Kidney (tissue), 14 donors: ENCODE results near the gene AKT1. TPM values are rescaled to one million over a fixed set of nuclear protein-coding genes. Genes with fewer than 3 reads are reported as not detected.

Source experiments
- DNase-seq, 5 donors: peaks; one replicate each; pipeline ENCODE4 v3.0.0-alpha.2; 2013 to 2020
- FAIRE-seq: peaks from 2 replicates; lab custom pipeline; 2012; peaks lifted over from hg19 to GRCh38; lab: Jason Lieb, UNC
- H3K27ac ChIP-seq, 2 donors: one replicate each; pipeline ENCODE4 v1.7.0; 2013; ENCODE audit warnings: low read depth in 2 of 2, low read length in 2 of 2, inconsistent platforms in 1 of 2
- H3K27me3 ChIP-seq: one replicate; pipeline ENCODE4 v1.7.1; 2013; ENCODE audit warnings: low read length, inconsistent platforms; ENCODE audit not compliant: control insufficient read depth, insufficient read depth
- H3K36me3 ChIP-seq, 3 donors: one replicate each; pipeline versions ENCODE4 v1.7.0 to v1.7.1; 2013; ENCODE audit warnings: low read length in 3 of 3, control low read depth in 1 of 3, inconsistent platforms in 1 of 3; ENCODE audit not compliant: insufficient read depth in 3 of 3, control insufficient read depth in 2 of 3
- H3K4me1 ChIP-seq, 3 donors: one replicate each; pipeline versions ENCODE4 v1.7.0 to v1.7.1; 2013; ENCODE audit warnings: low read length in 3 of 3, inconsistent platforms in 1 of 3, low read depth in 1 of 3; ENCODE audit not compliant: control insufficient read depth in 2 of 3, insufficient read depth in 2 of 3
- H3K4me3 ChIP-seq, 3 donors: one replicate each; pipeline versions ENCODE4 v1.7.0 to v1.8.1; 2013; ENCODE audit warnings: low read length in 3 of 3, control low read depth in 1 of 3, inconsistent platforms in 1 of 3
- H3K9ac ChIP-seq, 3 donors: one replicate each; pipeline versions ENCODE4 v1.7.0 to v1.7.1; 2013; ENCODE audit warnings: low read length in 3 of 3, control low read depth in 1 of 3, inconsistent platforms in 1 of 3
- H3K9me3 ChIP-seq, 3 donors: one replicate each; pipeline versions ENCODE4 v1.7.0 to v1.7.1; 2013; ENCODE audit warnings: low read length in 3 of 3, control low read depth in 1 of 3, inconsistent platforms in 1 of 3; ENCODE audit not compliant: control insufficient read depth in 2 of 3, insufficient read depth in 1 of 3
- CTCF ChIP-seq: IDR thresholded peaks from 3 replicates; pipeline ENCODE4 v1.5.1; 2012; ENCODE audit warnings: mild to moderate bottlenecking, moderate library complexity, borderline replicate concordance; ENCODE audit not compliant: insufficient read depth; ENCODE audit errors: extremely low read depth
- intact Hi-C: fragments of 100-400 bp; cut with DNase I; formaldehyde crosslinking; loops from one replicate; pipeline ENCODE4 v1.11.1; 2022
- polyA plus RNA-seq: library from polyadenylated mRNA; stranded (reverse); fragments of 350-450 nt; fragmentation: Illumina TruSeq; extraction: RNeasy Lipid Tissue Mini Kit (QIAGEN cat#74804); gene quantifications from one replicate; pipeline ENCODE4 v1.2.3, GENCODE V29; 2014; ENCODE audit warnings: low read depth, low replicate concordance; ENCODE audit not compliant: insufficient read depth
- total RNA-seq: library from RNA; stranded (reverse); fragmentation: NEBNext Ultra II Directional; extraction: Animal tissue kit (Norgen Biotek cat#: 25700); gene quantifications from one replicate; pipeline ENCODE4 v1.2.1, GENCODE V29; 2021
- donor health status: control.
- donor health status: control.
- donor health status: control.
- donor health status: control.
- donor health status: control.
- donor health status: DM: yes; HTN: yes; CAD: no.
- donor health status: Normal renal cell carcinoma (clear cell type).

The AKT1 gene
- total and polyA plus RNA-seq, 2 donors from 2014 or later = 70.6 to 125 TPM

GRCh38 chr14:104739546-104740516 lies 55.7 kb downstream of the AKT1 start:
- intact Hi-C loops = no loop called here
- Histone ChIP-seq H3K9ac (no peak overlapping the region), H3K4me3 (no peak overlapping the region), H3K4me1 (peaks cover 0 to 17% (median 5%) of the 10 kb centered on the region in 3 donors), H3K27ac (no peak overlapping the region), H3K27me3 (no peaks in the 10 kb centered on the region), H3K36me3 (peaks cover 4 to 12% (median 8%) of the 10 kb centered on the region in 3 donors), H3K9me3 (no peaks in the 10 kb centered on the region)
- TF ChIP-seq CTCF = no peak
- FAIRE-seq (no peak), DNase-seq (no peak)

- intact Hi-C loops = no loop called here
- TF ChIP-seq CTCF = no peak
- H3K27me3 ChIP-seq = no peaks in the 10 kb centered on the region
- H3K4me3 ChIP-seq = no peak overlapping the region
- H3K9me3 ChIP-seq = no peaks in the 10 kb centered on the region
- H3K36me3 ChIP-seq = peaks cover 4 to 12% (median 5%) of the 10 kb centered on the region in 3 donors
- DNase-seq (no peak), FAIRE-seq (no peak)
- peaks cover 0 to 22% (median 5%) of the 10 kb centered on the region in 3 donors for H3K4me1 ChIP-seq
- H3K27ac ChIP-seq = no peak overlapping the region
- no peak overlapping the region for H3K9ac ChIP-seq
Measured at GRCh38 chr14:104739026-104739425, 56.5 kb downstream of the AKT1 start.

- DNase-seq (no peak), FAIRE-seq (no peak)
- H3K9me3 ChIP-seq = no peaks in the 10 kb centered on the region
- TF ChIP-seq CTCF = no peak
- no peak overlapping the region for H3K4me3 ChIP-seq
- peaks cover 0 to 22% (median 5%) of the 10 kb centered on the region in 3 donors for H3K4me1 ChIP-seq
- intact Hi-C loops = no loop called here
- H3K27ac ChIP-seq = no peak overlapping the region
- H3K9ac ChIP-seq = no peak overlapping the region
- no peaks in the 10 kb centered on the region for H3K27me3 ChIP-seq
- H3K36me3 ChIP-seq = peaks cover 4 to 9% (median 5%) of the 10 kb centered on the region in 3 donors
Measured at GRCh38 chr14:104738375-104739019, 57.1 kb downstream of the AKT1 start.
